ENCODE data around the gene TNFRSF1A.

The TNFRSF1A gene

DNA sequence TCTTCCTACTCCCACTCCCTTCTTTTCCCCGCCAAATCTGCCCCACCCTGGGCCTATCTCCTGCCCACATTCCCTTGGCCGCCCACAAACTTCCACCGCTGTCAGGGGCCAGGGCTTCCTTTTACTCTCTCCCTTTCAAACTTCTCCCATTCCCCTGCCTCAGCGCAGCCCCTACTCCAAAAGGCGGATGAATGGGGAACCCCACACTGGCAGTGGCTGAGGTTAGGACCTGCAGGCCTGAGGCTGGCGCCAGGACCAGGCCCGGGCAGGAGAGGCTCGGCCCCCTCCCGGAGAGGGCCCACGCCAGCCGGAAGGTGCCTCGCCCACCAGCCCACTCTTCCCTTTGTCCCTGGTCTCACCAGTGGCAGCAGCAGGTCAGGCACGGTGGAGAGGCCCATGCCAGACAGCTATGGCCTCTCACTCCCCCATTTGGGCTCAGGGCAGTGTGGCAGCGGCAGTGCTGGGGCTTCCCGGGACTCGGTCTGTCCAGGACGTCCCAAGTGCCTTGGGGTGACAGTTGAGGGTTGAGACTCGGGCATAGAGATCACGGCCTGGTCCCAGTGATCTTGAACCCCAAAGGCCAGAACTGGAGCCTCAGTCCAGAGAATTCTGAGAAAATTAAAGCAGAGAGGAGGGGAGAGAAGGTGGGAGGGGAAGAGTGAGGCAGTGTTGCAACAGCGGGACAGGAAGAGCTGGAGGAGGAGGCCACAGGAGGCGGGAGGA, at the start of gene TNFRSF1A:
Gene TNFRSF1A (minus strand): TSS at position 660 of the 723 bp plus-strand sequence. CDS start 262 bp downstream, at position 398.
- peak; percentile 69 for DNase-seq

DNA sequence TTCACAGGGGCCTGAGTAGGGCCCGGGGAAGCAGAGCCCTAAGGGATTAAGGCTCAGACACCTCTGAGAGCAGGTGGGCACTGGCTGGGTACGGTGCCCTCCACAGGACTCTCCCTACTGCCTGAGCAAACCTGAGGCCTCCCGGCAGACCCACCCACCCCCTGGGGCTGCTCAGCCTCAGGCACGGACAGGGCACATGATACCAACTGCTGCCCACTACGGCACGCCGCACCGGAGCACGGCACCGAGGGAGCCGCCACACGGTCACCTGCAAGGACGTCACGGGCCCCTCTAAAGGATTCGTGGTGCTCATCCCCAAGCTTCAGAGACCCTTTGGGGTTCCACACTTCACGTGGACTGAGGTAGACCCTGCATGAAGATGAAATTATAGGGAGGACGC, 49.1 kb upstream of the TNFRSF1A start:
- no peak for DNase-seq

DNA sequence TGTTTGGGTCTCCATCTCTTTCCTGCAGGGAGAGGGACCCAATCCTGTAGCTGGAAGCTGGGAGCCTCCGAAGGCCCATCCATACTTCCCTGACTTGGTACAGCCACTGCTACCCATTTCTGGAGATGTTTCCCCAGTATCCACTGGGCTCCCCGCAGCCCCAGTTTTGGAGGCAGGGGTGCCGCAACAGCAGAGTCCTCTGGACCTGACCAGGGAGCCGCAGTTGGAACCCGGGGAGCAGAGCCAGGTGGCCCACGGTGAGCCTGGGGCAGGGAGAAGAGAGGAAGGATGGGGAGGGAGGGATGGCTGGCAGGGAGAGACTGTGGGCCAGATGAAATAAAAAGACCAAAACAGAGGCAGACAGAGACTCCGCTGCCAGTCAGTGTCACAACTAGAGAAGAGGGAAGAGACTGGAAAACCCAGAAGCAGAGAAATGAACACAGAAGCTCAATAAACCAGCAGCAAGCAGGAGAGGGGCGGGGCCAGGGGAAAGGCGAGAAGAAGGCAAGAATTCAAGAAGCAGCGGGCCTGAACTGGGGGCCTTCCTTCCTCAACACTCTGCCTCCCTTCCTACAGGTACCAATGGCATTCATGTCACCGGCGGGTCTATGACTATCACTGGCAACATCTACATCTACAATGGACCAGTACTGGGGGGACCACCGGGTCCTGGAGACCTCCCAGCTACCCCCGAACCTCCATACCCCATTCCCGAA, 48.4 kb upstream of the TNFRSF1A start:
- no peak for DNase-seq

DNA sequence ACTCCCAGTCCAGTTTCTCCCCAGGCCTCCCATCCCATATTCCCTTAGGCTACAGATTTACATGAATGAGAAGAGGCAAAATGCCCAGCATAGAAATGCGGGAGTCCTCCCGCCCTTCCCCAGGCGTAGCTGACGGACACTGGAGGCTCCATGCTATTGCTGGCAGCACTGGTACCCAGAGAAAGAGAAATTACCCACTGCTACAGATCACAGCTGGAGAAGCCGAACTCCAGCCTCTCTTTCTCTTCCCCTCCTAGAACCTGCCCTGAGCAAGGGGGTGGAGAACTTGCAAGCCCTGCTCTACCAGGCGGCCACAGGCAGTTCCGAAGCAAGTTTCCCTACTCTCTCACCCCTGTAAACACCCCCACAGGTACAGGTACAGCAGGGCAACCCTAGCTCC, 45.7 kb upstream of the TNFRSF1A start:
- DNase-seq, result no peak

DNA sequence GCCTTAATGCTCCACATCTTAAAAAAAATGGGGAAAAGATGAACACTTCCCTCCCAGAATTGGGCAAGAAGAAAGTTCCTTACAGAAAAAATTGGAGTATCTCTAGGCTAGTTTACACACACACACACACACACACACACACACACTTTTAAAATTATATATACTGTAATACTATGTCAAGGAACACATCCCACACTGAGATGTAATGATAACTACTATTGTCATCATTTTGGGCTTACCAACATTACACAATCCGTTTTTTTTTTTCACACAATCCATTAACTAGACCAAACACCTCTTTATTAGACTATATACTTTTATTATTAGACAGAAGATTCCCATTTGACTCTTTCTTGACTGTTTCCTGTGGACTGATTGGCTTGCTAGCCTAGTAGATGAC, 44.6 kb upstream of the TNFRSF1A start:
- no peak for DNase-seq

DNA sequence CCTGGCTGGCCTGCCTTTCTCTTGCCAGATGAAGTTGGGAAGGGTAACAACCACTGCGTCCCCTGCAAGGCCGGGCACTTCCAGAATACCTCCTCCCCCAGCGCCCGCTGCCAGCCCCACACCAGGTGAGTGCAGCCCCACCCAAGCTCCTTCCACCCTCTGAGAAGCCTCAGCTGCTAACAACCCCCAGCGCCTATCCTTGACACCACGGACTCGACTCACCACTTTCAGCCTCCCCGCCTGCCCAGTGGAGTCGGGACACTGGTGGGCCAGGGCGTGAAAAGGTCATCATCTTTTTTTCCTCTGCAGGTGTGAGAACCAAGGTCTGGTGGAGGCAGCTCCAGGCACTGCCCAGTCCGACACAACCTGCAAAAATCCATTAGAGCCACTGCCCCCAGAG, 44.2 kb upstream of the TNFRSF1A start:
- no peak for DNase-seq

DNA sequence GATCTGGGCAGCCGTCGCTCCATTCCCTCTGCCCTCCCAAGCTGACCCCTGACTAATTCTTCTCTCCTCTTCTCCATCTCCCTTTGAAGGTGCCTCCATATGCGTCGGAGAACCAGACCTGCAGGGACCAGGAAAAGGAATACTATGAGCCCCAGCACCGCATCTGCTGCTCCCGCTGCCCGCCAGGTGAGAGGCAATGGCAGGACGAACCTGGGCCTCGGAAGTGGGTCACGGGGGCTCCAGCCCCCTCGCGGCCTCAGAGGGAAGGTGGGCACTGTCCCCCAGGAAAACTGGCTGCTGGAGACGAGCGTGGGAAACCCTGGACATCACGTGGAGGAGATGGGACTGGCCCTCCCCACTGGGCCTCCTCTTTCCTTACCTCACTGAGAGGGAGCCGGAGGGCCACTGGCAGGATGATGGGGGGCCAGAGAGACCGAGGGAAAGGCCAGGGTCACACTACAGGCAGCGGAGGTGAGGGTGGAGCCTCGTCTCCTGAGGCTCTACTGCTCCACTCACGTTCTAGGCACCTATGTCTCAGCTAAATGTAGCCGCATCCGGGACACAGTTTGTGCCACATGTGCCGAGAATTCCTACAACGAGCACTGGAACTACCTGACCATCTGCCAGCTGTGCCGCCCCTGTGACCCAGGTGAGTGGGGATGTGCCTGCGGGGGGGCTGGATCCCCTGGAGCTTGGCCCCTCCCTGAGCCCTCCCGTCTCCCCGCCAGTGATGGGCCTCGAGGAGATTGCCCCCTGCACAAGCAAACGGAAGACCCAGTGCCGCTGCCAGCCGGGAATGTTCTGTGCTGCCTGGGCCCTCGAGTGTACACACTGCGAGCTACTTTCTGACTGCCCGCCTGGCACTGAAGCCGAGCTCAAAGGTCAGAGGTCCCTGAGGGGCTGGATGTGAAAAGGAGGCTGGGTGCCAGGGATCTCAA, 42.9 kb upstream of the TNFRSF1A start:
- DNase-seq, result no peak

DNA sequence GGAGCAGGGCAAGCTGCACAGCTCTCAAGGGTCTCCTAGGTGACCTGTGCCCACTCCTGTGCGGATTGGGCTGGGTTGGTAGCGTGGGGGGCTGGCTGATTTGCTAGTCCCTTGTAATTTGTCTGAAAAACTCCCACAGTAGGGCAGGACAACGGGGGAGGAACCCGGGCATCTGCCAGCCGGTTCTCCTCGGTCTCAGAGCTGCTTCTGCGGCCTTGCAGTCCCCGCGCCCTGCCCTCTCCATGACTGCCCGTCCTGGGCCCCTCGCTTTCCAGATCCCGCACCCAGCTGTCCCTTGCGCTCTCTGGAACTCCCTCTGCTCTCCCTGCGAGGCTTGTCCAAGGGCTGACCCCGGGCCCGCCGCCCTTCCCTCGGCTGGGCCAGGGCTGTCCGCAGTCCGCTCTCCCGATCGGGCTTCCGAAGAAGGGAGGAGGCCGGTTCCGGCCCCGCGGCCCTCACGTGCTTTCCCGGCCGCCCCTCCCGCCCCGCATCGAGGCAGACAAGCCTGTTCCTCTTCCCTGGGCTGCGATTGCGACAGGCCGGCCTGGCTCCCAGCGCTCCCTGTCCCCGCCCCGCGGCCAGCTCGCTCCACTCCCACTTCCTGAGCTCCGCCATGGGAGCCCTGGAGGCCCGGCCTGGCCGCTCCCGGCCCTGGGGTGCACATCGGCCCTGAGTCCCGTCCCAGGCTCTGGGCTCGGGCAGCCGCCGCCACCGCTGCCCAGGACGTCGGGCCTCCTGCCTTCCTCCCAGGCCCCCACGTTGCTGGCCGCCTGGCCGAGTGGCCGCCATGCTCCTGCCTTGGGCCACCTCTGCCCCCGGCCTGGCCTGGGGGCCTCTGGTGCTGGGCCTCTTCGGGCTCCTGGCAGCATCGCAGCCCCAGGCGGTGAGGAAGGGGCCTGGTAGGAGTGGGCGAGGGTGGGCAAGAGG, 42.0 kb upstream of the TNFRSF1A start, which contains the start of gene LTBR:
Gene LTBR (plus strand): TSS at position 591 of the 927 bp plus-strand sequence. CDS start 197 bp downstream, at position 788.
- DNase-seq, result no peak

DNA sequence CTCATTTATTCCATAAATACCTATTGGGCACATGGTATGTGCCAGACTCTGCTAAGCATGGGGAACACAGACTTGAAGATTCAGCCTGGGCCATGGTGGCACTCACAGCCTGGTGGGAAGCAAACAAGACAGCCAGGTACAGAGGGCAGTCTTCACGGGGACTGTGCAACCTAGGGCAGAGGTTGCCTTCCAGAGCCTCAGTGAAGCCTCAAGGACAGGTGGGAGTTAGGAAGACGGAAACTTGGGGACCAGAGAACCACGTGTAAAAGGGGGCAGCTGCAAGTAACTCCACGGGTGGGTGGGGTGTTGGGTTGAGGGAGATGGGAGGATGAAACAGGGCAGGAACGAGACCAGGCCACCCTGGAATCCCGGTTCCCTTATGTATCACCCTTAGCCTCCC, 41.1 kb upstream of the TNFRSF1A start:
- DNase-seq, result no peak

DNA sequence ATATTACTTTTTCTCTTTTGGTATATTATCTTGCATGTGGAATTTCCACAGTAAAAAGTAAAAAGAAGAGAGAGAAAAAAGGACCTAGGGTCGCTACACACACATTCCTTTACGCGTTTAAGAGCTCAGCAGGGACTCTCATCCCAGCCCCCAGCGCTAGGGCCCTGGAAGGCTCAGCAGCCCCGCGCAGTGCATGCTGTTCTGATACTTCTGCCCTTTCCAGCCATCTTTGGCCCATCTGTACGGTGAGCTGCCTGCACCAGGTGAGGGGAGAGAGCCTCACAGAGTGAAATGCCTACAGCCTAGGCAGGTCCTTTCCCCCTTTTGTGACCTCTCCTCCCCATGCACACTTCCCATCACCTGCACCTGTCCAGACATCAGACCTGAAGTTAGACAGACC, 40.5 kb upstream of the TNFRSF1A start:
- no peak for DNase-seq

DNA sequence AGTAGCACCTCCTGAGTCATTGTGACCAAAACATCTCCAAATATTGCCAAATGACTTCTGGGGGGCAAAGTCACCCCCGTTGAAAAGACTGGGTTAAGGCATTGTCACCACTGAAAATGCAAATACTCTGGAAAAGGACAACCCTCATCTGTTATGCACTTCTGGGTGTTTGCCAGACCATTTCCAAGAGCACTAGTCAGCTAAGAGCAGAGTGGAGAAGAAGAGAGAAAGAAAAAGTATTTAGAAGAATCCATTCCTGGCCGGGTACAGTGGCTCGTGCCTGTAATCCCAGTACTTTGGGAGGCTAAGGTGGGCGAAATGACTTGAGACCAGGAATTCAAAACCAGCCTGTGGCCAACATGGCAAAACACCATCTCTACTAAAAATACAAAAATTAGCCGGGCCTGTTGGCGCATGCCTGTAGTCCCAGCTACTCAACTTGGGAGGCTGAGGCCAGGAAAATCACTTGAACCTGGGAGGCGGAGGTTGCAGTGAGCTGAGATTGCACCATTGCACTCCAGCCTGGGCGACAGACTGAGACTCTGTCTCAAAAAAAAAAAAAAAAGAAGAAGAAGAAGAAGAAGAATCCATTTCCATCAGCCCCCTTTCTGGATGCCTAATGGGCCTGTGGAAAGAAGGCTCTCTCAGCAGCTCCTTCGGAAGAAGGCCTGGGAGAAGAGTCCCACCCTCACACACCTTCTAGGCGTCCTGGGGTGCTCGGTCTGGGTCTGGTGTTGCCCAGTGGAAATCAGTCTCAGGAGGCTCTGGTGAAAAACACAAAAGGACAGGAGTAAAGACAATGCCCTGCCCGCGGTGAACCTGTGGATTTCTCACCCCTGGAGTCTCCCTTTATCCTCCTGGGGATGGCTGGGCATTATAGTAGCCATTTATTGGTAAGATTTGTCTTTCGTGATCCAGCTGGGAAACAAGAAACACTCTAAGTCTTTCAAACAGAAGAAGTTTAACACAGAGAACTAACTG, 38.6 kb upstream of the TNFRSF1A start:
- no peak for DNase-seq

DNA sequence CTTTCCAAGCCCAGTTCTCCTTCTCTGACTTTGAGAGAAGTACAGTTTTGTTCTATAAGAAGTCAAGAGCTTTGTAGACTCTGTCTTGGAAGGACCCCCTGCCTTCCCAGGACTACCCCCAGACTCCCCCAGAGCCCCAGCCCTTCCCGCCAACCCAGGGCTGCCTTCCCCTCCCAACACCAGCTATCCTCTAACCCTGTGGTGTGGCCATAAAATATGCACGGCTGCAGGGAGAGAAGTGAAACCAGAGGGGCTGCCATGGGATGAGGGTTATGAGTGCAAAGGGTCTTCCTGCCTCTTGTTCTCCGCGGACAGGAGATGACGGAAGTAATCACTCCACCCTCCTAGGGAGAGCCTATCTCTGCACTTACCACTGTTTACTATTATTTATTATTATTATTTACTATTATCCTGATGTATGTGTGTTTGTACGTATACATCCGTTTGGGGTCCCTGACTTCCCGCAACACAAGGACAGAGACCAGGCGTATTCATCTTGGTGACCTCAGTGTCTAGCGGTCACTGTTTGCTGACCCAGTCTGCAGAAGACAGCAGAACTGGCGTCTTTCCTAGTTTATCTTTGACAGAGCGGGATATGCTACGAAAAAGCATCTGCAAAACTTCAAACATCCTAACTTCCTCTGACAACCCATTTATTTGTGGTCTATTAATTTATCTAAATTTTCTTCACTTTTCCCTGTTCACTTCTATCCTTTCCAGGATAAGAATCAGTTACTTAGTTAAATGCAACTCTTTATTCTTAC, 37.0 kb upstream of the TNFRSF1A start:
- DNase-seq, result no peak

DNA sequence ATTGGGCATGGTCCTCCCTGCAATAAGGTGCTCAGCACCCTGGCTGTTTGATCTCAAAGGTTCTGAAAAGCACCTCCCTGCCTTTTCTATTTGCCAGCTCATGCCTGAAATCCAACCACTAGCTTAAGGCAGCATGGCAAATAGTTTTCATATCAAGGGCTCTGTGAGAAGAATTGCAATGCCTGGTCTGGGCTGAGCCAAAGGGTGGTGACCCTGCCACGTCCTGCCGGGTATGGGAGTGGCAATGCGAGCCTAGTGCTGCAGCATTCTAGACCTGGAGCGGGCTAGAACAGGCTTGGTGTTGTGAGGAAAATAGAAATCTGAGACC, 35.8 kb upstream of the TNFRSF1A start:
- DNase-seq, result no peak

DNA sequence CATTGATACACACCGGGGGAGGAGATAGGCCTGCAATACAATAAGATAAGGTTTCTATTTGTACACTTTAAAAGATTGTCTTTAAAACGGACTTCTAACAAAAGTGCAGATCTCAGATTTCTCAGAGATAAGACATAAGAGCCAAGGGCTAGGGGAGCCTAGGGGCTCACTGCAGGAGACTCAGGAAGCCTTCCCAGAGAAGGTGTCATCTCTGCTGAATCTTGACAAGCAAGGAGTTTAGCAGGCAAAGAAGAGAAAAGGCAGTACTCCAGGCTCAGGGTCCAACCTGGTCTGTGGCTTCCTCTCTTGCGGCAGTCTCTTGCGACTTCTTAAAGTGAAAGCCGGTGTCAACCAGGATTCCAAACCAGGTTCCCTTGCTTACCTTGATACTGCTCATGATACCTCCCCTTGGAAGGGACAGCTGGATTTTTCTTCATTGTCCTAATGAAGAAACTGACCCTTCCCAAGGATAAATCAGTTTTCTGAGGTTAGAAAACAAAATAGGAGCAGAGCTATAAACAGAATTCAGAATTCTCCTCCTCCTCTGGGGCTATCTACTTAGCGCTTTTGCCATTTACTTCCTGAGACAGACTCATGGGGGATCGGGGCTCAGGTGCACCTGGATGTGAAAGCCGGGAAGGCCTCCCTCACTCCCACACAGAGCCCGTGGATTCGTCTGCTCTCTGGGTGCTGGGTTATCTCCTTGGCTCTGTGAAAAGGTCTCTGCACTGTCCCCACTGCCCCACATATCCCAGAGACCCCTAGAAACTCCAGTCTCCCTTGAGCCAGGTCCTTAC, 35.2 kb upstream of the TNFRSF1A start:
- DNase-seq, result no peak

DNA sequence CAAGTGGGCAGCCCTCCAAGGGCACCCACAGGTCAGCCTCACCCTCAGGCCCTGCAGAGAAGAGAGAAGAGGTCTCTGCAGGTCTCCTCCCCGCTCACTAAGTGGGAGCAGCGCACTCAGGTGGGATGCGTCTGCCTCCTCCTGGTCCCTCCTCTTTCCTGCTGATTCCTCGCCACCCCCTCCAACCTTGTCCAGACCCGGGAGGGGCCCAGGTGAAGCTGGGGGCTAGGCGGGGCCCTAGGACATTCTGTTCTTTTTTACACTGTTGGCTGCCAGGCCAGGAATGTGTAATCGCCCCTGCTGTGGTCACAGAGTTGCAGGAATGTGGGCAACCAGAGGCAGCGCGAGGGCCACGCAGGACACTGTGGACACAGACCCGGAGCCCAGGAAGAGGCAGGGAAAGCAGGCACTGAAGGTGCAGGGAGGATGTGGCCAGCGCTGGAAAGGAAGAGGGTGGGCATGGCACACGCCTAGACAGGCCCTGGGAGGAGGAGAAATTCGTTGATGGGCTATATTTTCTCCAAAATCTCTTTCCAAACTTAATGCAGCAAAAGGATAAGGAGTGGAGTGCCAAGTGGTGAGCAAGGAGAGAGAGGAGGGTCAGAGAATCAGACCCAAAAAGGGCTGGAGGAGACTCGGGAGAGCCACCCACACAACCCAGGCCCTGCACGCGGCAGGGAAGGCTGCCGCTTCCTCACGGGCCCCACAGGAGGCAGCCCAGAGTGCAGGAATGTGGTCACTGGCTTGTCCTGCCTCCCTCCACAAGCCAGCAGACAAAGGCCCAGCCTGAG, 34.4 kb upstream of the TNFRSF1A start:
- DNase-seq, result no peak

DNA sequence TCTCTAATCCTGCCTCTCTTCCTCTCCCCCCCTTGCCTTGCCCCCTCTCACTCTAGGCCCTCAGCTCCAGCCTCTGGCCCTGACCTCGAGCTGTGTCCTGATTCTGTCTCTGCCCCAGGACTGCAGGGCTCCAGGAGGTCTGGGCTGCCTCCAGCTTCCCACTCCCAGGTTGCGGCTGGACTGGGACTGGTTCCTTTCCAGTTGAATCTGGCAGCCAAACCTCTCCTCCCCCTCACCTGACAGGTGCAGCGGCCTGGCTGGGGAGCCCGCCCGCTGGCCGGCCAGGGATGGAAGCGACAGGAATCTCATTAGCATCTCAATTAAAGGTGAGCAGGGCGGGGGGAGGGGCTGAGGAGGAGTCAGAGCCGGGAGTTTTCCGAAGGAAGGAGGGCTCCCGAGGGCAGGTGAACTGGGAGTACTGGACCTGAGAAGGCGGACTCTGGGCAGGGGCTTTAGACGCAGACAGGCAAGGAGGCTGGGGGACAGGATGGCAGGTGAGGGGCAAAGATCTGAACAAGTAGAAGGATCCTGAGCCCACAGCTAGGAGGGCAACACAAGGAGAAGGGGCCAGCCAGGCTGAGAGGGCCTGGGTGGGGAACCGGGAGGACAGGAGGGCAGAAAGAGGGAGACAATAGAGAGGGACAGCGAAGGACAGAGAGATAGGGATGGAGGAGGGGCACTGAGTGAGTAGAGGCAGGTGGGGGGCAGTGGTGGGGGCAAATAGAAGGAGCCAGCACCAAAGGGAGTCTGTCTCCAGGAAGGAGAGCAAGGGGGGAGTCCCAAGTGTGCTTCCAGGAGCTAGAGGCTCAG, 33.6 kb upstream of the TNFRSF1A start, which contains the start of gene SCNN1A:
Gene SCNN1A (minus strand): TSS at position 295 of the 810 bp plus-strand sequence. CDS start 780 bp downstream, outside the sequence.
- no peak for DNase-seq

DNA sequence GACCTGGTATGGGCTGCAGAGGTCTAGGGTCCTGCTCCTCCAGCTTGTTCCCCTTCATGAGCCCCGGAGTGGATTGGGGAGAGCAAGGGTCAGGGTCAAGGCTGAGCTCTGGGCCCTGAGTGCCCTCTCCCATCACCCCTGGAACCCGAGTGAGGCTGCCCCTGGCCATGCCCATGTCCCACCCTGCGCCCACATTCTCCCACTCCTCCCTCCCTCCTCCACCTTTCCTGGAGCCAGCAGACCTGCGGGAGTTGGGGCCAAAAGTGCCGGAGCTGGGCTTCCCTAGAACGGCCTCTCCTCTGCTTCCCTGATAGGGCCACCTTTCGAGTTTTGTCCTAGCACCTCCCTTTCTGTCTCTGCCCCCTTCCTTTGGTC, 32.9 kb upstream of the TNFRSF1A start:
- no peak for DNase-seq
